GM19397 (cell line): Measurements from ENCODE around the gene ZNF785.
"Not testable (repeated sequence)": the region's sequence is repeated elsewhere in the genome, so short reads cannot be mapped to it uniquely, and the experiment has no call there.

Experiments used
- ATAC-seq: cut with Tn5 transposase; IDR thresholded peaks from one replicate; pipeline ENCODE4 v1.9.1; 2021; ENCODE audit warnings: mild to moderate bottlenecking, moderate library complexity; ENCODE audit not compliant: unreplicated experiment

Gene ZNF785

DNA sequence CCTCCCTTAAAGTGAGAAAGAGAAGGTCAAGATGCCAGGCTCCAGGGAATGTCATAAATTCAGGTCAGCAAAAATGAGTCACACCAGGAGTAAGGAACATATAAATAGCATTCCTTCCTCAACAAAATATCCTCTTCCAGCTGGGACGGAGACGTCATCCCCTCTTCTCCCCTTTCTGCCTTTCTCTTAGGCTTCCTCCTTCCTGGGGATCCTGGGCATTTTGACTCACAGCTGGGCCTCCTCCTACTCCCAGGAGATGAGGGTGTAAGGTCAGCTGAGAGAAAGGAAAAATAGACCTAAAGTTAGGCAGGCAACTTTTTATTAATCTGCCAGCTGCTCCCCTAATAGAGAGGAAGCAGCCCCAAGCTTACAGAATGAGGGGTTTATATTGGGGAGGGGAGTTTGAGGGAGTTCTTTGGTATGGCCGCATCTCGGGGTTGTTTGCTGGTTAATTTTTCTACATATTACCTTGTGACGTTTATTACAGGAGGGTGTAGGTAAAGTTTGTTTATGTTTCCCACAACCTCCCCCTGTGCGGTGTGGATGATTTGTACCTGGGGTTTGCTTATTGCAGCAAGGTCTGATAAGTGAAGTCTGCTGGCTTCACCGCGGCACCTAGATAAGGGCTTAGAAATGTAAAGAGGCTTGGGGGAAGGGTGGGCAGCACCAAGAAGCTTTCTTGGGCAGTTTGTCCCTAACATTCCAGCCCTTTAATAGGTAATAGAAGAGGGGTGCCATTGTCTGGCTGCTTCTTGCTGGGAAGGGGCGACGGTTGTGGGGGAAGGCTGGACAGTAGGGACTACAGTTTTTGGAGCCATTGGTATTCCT is 43.8 kb downstream of the ZNF785 start:
- no peak for ATAC-seq

DNA sequence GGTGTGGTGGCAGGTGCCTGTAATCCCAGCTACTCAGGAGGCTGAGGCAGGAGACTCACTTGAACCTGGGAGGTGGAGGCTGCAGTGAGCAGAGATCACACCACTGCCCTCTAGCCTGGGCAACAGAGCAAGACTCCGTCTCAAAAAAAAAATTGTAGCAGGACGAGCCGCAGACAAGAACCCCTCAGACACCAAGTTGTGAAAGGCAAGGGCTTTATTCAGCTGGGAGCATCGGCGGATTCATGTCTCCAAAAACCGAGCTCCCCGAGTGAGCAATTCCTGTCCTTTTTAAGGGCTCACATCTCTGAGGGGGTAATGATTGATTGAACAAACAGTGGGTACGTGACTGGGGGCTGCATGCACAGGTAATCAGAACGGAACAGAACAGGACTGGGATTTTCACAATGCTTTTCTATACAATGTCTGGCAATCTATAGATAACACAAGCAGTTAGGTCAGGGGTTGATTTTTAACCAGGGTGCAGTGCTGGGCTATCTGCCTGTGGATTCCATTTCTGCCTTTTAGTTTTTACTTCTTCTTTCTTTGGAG is 44.5 kb downstream of the ZNF785 start:
- not testable (repeated sequence) for ATAC-seq

DNA sequence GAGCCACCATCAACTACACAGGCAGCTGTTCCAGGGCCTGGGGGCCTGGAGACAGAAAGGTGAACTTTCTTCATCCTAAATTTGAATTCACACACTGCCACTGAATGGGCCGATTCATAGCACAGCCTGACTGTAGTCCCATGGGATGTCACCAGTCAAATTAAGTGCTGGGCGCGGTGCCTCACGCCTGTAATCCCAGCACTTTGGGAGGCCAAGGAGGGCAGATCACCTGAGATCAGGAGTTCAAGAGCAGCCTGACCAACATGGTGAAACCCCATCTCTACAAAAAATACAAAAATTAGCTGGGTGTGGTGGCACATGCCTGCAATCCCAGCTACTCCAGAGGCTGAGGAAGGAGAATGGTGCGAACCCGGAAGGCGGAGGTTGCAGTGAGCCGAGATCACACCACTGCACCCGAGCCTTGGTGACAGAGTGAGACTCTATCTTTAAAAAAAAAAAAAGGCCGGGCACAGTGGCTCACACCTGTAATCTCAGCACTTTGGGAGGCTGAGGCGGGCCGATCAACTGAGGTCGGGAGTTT is 45.4 kb downstream of the ZNF785 start:
- not testable (repeated sequence) for ATAC-seq

DNA sequence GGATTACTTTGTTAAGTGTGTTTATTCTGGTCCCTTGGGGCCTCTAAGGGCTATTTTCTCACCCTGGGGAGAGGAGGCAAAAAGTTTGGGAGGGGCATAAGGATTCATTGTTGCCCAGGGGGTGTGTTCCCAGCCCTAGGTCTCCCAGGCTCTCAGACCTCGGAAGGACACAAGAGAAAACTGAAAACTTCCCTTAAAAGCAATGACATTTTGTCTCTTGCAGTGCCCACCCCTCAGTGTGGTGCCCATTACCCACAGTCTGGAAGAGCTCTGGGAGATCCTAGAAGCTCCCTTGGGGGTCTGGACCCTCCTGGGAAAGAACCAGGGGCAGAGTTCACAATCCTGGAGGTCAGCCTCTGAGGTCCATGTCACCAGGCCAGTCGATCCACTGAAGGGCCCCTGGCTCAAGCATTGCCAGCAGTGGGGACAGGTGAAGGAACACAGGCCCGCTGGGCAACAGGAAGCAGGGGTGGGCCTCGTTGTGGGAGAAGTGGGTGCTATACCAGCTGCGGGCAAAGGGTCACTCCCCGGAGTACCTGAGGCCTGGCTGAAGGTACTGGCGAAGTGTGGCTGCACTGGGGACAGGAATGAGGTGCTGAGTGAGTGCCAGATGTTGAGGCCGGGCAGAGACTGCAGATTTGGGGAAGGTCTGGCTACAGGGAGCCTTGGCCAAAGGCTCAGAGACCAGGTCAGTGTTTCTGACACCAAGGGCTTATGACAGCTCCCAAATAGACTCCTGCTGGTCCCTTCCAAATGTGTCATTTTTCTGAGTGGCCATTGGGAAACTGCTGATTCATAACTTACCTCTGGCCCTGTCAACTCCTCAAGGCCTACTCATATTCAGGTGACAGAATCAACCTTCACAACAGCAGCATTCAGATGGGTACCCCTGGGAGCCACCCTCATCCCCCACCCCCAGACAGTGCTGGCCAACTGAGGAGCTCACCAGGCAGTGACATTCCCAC is 46.2 kb downstream of the ZNF785 start:
- ATAC-seq: no peak

DNA sequence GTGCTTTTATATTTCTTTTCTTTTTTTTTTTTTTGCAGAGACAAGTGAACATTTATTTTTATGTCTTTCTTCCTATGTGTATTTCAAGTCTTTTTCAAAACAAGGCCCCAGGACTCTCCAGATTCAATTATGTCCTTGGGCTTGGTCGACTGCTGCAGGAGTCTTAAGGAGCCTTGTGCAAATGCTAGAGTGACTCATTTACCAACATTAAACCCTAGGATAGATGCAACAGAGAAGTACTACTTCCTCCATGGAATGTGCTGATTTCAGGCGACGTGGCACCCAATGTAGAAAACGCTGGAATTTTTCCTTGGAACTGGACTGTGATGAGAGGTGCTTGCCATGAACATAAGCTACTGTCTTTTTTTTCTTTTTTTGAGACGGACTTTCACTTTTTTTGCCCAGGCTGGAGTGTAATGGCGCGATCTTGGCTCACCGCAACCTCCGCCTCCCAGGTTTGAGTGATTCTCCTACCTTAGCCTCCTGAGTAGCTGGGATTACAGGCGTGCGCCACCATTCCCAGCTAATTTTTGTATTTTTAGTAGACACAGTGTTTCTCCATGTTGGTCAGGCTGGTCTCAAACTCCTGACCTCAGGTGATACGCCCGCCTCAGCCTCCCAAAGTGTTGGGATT is 49.0 kb downstream of the ZNF785 start:
- not testable (repeated sequence) for ATAC-seq

DNA sequence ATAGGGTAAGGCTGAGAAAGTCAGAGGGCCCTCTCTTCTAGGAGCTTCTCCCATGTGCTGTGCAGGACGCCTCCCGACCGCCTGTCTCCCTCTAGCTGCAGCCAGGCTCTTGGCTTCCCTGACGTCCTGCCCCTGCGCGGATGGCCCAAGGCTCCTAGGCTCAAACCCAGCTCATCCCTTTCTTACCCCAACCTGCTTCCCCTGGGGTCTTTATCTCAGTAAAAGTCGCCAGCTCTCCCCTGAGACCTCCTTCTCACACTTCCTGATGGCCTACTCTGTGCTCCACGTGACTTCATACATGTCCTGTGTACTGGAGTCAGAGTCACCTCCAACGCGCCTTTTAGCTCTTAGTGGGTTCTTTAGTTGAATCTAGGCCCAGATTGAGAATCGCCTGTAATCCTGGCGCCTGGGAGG is 49.7 kb downstream of the ZNF785 start:
- ATAC-seq: no peak

DNA sequence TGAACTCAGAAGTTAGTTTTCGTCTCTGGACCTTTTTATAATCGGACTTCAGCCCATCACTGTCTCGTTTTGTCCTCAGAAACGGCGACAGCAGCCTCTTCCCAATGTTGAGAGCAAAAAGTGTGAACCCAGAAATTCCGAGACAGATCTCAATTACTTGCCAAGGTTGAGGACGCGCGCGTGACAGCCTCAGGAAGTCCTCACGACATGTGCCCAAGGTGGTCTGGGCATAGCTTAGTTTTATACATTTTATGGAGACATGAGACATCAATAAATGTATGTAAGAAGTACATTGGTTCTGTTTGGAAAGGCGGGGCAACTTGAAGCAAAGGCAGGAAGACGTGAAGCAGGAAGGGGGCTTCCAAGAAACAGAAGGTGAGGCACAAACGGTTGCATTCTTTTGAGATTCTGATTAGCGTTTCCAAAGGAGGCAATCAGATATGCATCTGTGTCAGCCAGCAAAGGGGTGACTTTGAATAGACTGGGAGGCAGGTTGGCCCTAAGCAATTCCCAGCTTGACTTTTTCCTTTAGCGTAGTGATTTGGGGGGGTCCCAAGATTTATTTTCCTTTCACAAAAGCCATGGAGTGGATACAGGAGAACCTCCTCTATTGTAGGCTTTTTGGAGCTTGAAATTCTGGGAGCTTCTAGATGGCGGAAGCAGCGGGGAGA is 50.3 kb downstream of the ZNF785 start:
- ATAC-seq: peak; percentile 13

- ATAC-seq: peak; percentile 59
Observed at GRCh38 chr16:30534368-30535105, 51.0 kb downstream of the ZNF785 start, which contains the start of gene ZNF747. Gene ZNF747, minus strand, starts transcription at chr16:30534858. Its CDS starts 179 bp downstream, at chr16:30534679.

GRCh38 chr16:30533748-30534367 is 51.6 kb downstream of the ZNF785 start:
- ATAC-seq: peak; percentile 13

DNA sequence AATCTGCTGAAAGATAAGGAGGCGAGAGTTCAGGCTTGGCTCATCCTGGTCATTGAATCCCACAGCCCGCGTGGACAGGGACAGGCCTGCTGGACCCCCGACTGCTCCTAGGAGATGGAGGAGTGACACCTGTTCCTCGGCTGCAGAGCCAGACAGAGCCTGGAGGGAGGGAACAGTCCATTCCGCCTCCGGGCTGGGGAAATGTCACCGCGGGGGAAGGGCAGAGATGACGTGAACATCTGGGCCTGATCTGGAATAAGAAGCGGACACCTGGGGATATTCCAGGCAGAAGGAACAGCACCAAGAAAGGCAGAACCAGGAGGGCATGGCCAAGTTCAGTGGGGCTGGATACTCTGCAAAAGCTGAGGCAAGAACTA is 52.4 kb downstream of the ZNF785 start:
- no peak for ATAC-seq

GRCh38 chr16:30532285-30533145 is 53.0 kb downstream of the ZNF785 start:
- ATAC-seq: no peak
